ENCODE data around the gene CBY3.
A peak's percentile ranks its signal among the peaks of the same experiment; 100 is the strongest.
"Not testable (repeated sequence)": the region's sequence is repeated elsewhere in the genome, so short reads cannot be mapped to it uniquely, and the experiment has no call there.

CBY3 gene

GRCh38 chr5:179649166-179649703, 31.6 kb downstream of the CBY3 start:
- H3K4me3 ChIP-seq; in situ Hi-C loops (cut with MboI; ENCODE audit: low sequenced_read_pairs); H3K27me3 ChIP-seq (ENCODE audit: low read depth); H3K36me3 ChIP-seq (replicated peaks); H3K9me3 ChIP-seq; H3K4me1 ChIP-seq; DNase-seq (ENCODE audit: low spot score in 2 of 2): not testable (repeated sequence)

GRCh38 chr5:179648410-179648809, 32.4 kb downstream of the CBY3 start:
- DNase-seq (ENCODE audit: low spot score in 2 of 2), result no peak
- no peak overlapping the region for H3K4me3 ChIP-seq
- no peaks in the 10 kb centered on the region for H3K4me1 ChIP-seq
- no peaks in the 10 kb centered on the region; the same call in 1 of the 2 replicates for H3K9me3 ChIP-seq
- no peaks in the 10 kb centered on the region for H3K27me3 ChIP-seq (ENCODE audit: low read depth)
- in situ Hi-C loops (cut with MboI; ENCODE audit: low sequenced_read_pairs), result no loop called here
- H3K36me3 ChIP-seq (replicated peaks), result no peaks in the 10 kb centered on the region

- DNase-seq (ENCODE audit: low spot score in 2 of 2); in situ Hi-C loops (cut with MboI; ENCODE audit: low sequenced_read_pairs): not testable (repeated sequence)
Observed at GRCh38 chr5:179644766-179645165, 36.1 kb downstream of the CBY3 start.

GRCh38 chr5:179643141-179643920, 37.5 kb downstream of the CBY3 start:
- H3K36me3 ChIP-seq (replicated peaks); H3K4me1 ChIP-seq; H3K4me3 ChIP-seq; DNase-seq (ENCODE audit: low spot score in 2 of 2); H3K9me3 ChIP-seq; H3K27me3 ChIP-seq (ENCODE audit: low read depth); in situ Hi-C loops (cut with MboI; ENCODE audit: low sequenced_read_pairs): not testable (repeated sequence)

More at GRCh38 chr5:179644766-179645165, 36.1 kb downstream of the CBY3 start:
- H3K4me3 ChIP-seq; H3K4me1 ChIP-seq; H3K9me3 ChIP-seq; H3K27me3 ChIP-seq (ENCODE audit: low read depth); H3K36me3 ChIP-seq (replicated peaks): not testable (repeated sequence)

- H3K9me3 ChIP-seq; H3K4me3 ChIP-seq; H3K36me3 ChIP-seq (replicated peaks); in situ Hi-C loops (cut with MboI; ENCODE audit: low sequenced_read_pairs); DNase-seq (ENCODE audit: low spot score in 2 of 2); H3K4me1 ChIP-seq; H3K27me3 ChIP-seq (ENCODE audit: low read depth): not testable (repeated sequence)
Observed at GRCh38 chr5:179642626-179643025, 38.2 kb downstream of the CBY3 start.

GRCh38 chr5:179641745-179642144, 39.1 kb downstream of the CBY3 start:
- H3K4me3 ChIP-seq; H3K27me3 ChIP-seq (ENCODE audit: low read depth); H3K36me3 ChIP-seq (replicated peaks); H3K9me3 ChIP-seq; DNase-seq (ENCODE audit: low spot score in 2 of 2); in situ Hi-C loops (cut with MboI; ENCODE audit: low sequenced_read_pairs); H3K4me1 ChIP-seq: not testable (repeated sequence)

GRCh38 chr5:179639296-179639695, 41.5 kb downstream of the CBY3 start:
- H3K27me3 ChIP-seq (ENCODE audit: low read depth); DNase-seq (ENCODE audit: low spot score in 2 of 2); H3K4me1 ChIP-seq; H3K36me3 ChIP-seq (replicated peaks); H3K9me3 ChIP-seq; in situ Hi-C loops (cut with MboI; ENCODE audit: low sequenced_read_pairs); H3K4me3 ChIP-seq: not testable (repeated sequence)

GRCh38 chr5:179634370-179635172, 46.3 kb downstream of the CBY3 start:
- in situ Hi-C loops (cut with MboI; ENCODE audit: low sequenced_read_pairs); H3K27me3 ChIP-seq (ENCODE audit: low read depth); H3K36me3 ChIP-seq (replicated peaks); H3K9me3 ChIP-seq; H3K4me1 ChIP-seq; H3K4me3 ChIP-seq: not testable (repeated sequence)
- peak in 1 of 2 experiments; percentile 32 for DNase-seq (ENCODE audit: low spot score in 2 of 2)

- peak overlapping the region; percentile 35 for H3K4me3 ChIP-seq
- H3K27me3 ChIP-seq (ENCODE audit: low read depth); DNase-seq (ENCODE audit: low spot score in 2 of 2); H3K9me3 ChIP-seq; H3K36me3 ChIP-seq (replicated peaks); in situ Hi-C loops (cut with MboI; ENCODE audit: low sequenced_read_pairs); H3K4me1 ChIP-seq: not testable (repeated sequence)
Observed at GRCh38 chr5:179633501-179634369, 47.1 kb downstream of the CBY3 start.

Data from HAP-1 (cell line).